HG03571 (cell line): ENCODE measurements around the gene BUB3.
"Not testable (repeated sequence)": the region's sequence is repeated elsewhere in the genome, so short reads cannot be mapped to it uniquely, and the experiment has no call there.

Source experiments
- ATAC-seq: cut with Tn5 transposase; IDR thresholded peaks from one replicate; pipeline ENCODE4 v1.9.1; 2021; ENCODE audit not compliant: unreplicated experiment

The BUB3 gene

GRCh38 chr10:123153486-123154091 is 613 bp upstream of the BUB3 start:
- no peak for ATAC-seq

- ATAC-seq = peak; percentile 53
Measured at GRCh38 chr10:123154711-123155505, 706 bp downstream of the BUB3 start.

GRCh38 chr10:123156078-123156477 is 1.9 kb downstream of the BUB3 start:
- ATAC-seq = no peak

- no peak for ATAC-seq
Measured at GRCh38 chr10:123157210-123157609, 3.0 kb downstream of the BUB3 start.

- no peak for ATAC-seq
Measured at GRCh38 chr10:123158682-123159081, 4.5 kb downstream of the BUB3 start.

GRCh38 chr10:123160311-123160980 is 6.2 kb downstream of the BUB3 start:
- ATAC-seq = no peak

- no peak for ATAC-seq
Measured at GRCh38 chr10:123164319-123164718, 10.1 kb downstream of the BUB3 start.

- no peak for ATAC-seq
Measured at GRCh38 chr10:123165445-123166072, 11.4 kb downstream of the BUB3 start.

GRCh38 chr10:123166618-123167017 is 12.4 kb downstream of the BUB3 start:
- no peak for ATAC-seq

GRCh38 chr10:123170961-123171360 is 16.8 kb downstream of the BUB3 start:
- no peak for ATAC-seq

GRCh38 chr10:123171616-123172015 is 17.4 kb downstream of the BUB3 start:
- not testable (repeated sequence) for ATAC-seq

- ATAC-seq = no peak
Measured at GRCh38 chr10:123175389-123176387, 21.5 kb downstream of the BUB3 start.

GRCh38 chr10:123178390-123178789 is 24.2 kb downstream of the BUB3 start:
- not testable (repeated sequence) for ATAC-seq

GRCh38 chr10:123180101-123181090 is 26.2 kb downstream of the BUB3 start:
- ATAC-seq = no peak

GRCh38 chr10:123183724-123184123 is 29.5 kb downstream of the BUB3 start:
- ATAC-seq = no peak

GRCh38 chr10:123187781-123188180 is 33.6 kb downstream of the BUB3 start:
- no peak for ATAC-seq

- ATAC-seq = no peak
Measured at GRCh38 chr10:123191886-123192285, 37.7 kb downstream of the BUB3 start.

- ATAC-seq = no peak
Measured at GRCh38 chr10:123194056-123194455, 39.9 kb downstream of the BUB3 start.

- ATAC-seq = no peak
Measured at GRCh38 chr10:123200531-123200930, 46.3 kb downstream of the BUB3 start.
